Measurements from ENCODE around the gene IPO8. TPM values are rescaled to one million over a fixed set of nuclear protein-coding genes. Genes with fewer than 3 reads are reported as not detected.

The IPO8 gene
- total and polyA plus RNA-seq, 2 of the 4 experiments (the other 2 are of a cell fraction), result 11.1 to 31.5 TPM

- Histone ChIP-seq H3K4ac (ENCODE audit: low read depth, low read length) (no peak overlapping the region), H2BK5ac (ENCODE audit: low read depth, low read length, poor library complexity, severe bottlenecking) (no peak overlapping the region), H4K8ac (ENCODE audit: low read depth in 2 of 2, low read length in 2 of 2) (no peak overlapping the region), H3K18ac (ENCODE audit: low read depth, low read length) (no peak overlapping the region), H2AK5ac (ENCODE audit: low read depth, low read length) (no peak overlapping the region), H3K23ac (ENCODE audit: low read depth, low read length) (no peak overlapping the region), H2BK20ac (ENCODE audit: low read depth, low read length) (no peak overlapping the region), H3K27ac (ENCODE audit: insufficient read depth, low read length) (no peak overlapping the region), H3K9ac (ENCODE audit: low read depth, low read length) (no peak overlapping the region), H3K9me3 (ENCODE audit: control insufficient read depth, insufficient read depth, low read length) (peaks cover 3% of the 10 kb centered on the region; the same call in 1 of the 2 replicates), H3K4me2 (ENCODE audit: low read depth, low read length) (no peak overlapping the region), H3K79me1 (ENCODE audit: low read depth in 1 of 2, low read length in 2 of 2) (no peaks in the 10 kb centered on the region), H3K4me3 (ENCODE audit: insufficient read depth, low read depth, low read length) (no peak overlapping the region), H3K4me1 (ENCODE audit: control insufficient read depth, insufficient read depth, low read length) (peaks cover 5% of the 10 kb centered on the region; the same call in 1 of the 2 replicates), H4K91ac (ENCODE audit: insufficient read depth, low read depth, low read length) (no peak overlapping the region), H2AK9ac (replicated peaks; ENCODE audit: low read depth, low read length, poor library complexity) (no peak overlapping the region), H3K56ac (ENCODE audit: extremely low read depth, insufficient read depth, low read length) (no peak overlapping the region), H2AFZ (replicated peaks; ENCODE audit: low read length, poor library complexity) (no peak overlapping the region), H4K20me1 (ENCODE audit: insufficient read depth, low read length) (no peaks in the 10 kb centered on the region), H3K9me1 (ENCODE audit: insufficient read depth, low read length) (no peaks in the 10 kb centered on the region), H3K36me3 (ENCODE audit: control insufficient read depth, insufficient read depth, low read length) (no peaks in the 10 kb centered on the region), H3K27me3 (ENCODE audit: control insufficient read depth, insufficient read depth, low read length) (no peaks in the 10 kb centered on the region), H3K14ac (replicated peaks; ENCODE audit: low read depth, low read length) (no peak overlapping the region), H2BK15ac (ENCODE audit: low read depth, low read length) (no peak overlapping the region), H4K5ac (ENCODE audit: low read depth, low read length) (no peak overlapping the region), H2BK120ac (ENCODE audit: low read depth, low read length) (no peak overlapping the region)
- intact Hi-C loops (cut with micrococcal nuclease) (no loop called here), dilution Hi-C loops (cut with HindIII; ENCODE audit: low sequenced_read_pairs, unreplicated experiment) (no loop called here), in situ Hi-C loops (cut with MboI; ENCODE audit: low sequenced_read_pairs) (no loop called here)
- ChIA-PET POLR2A (ENCODE audit: unreplicated experiment) (no interaction called here), CTCF (no interaction called here)
- no TSS peak for BruUV-seq (replicated peaks)
- no peak for DNase-seq
- TF ChIP-seq USF2 (IDR thresholded peaks at IDR 0.05; ENCODE audit: low read depth, low read length) (no peak), CEBPB (IDR thresholded peaks at IDR 0.05; ENCODE audit: low read depth, low read length) (no peak), CTCF (conservative IDR thresholded peaks at IDR 0.05; ENCODE audit: low read depth, low read length) (no peak), MAZ (IDR thresholded peaks at IDR 0.05; ENCODE audit: borderline replicate concordance, low read depth, low read length) (no peak), SMC3 (IDR thresholded peaks at IDR 0.05; ENCODE audit: low read depth, low read length) (no peak), NFE2L2 (IDR thresholded peaks at IDR 0.05; ENCODE audit: low read depth, low read length) (no peak), BHLHE40 (IDR thresholded peaks at IDR 0.05; ENCODE audit: low read depth, low read length) (no peak), CHD1 (IDR thresholded peaks at IDR 0.05; ENCODE audit: low read depth, low read length) (no peak), POLR2A (IDR thresholded peaks at IDR 0.05; ENCODE audit: low read depth, low read length) (no peak), FOS (IDR thresholded peaks at IDR 0.05; ENCODE audit: low read depth, low read length) (no peak), RAD21 (IDR thresholded peaks at IDR 0.05; ENCODE audit: low read length) (no peak), MAFK (IDR thresholded peaks at IDR 0.05; ENCODE audit: low read depth, low read length) (no peak), MXI1 (IDR thresholded peaks at IDR 0.05; ENCODE audit: borderline replicate concordance, low read depth, low read length) (no peak)
- WGBS, 2 experiments (ENCODE audit: extremely low coverage in 2 of 2, insufficient read length in 1 of 2), result no CpG with 5 or more reads among the region's 3 CpGs
- no peak for ATAC-seq (ENCODE audit: low read depth)
Measured at GRCh38 chr12:30602678-30603077, 93.0 kb downstream of the IPO8 start.

Data from IMR-90 (cell line).